ENCODE results near the gene SMTNL2.
A peak's percentile ranks its signal among the peaks of the same experiment; 100 is the strongest.
"Not testable (repeated sequence)": the region's sequence is repeated elsewhere in the genome, so short reads cannot be mapped to it uniquely, and the experiment has no call there.

Gene SMTNL2

DNA sequence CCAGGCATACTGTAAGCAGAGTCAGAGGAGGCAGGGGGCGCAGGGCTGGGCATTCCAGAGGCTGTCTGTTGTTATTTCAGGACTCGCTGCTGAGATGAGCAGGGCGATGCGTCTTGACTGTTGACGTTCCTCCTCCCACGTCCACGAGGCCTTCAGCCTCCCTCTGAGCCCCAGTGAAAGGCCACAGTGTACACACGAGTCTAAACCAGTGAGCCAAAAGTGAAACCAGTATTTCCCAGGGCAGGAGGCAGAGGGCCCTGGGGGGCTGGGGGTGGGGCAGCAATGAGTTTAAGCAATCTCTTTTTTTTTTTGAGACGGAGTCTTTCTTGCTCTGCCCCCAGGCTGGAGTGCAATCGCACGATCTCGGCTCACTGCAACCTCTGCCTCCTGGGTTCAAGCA is 21.5 kb downstream of the SMTNL2 start:
- DNase-seq: peak in 1 of 2 experiments; percentile 0

- no peak for DNase-seq
These were observed 23.0 kb downstream of the SMTNL2 start for GRCh38 chr17:4607261-4607741.

- DNase-seq: peak; percentile 31 to 52
These were observed 23.5 kb downstream of the SMTNL2 start for GRCh38 chr17:4607773-4608187.

GRCh38 chr17:4609761-4610160 is 25.4 kb downstream of the SMTNL2 start:
- no peak for DNase-seq

DNA sequence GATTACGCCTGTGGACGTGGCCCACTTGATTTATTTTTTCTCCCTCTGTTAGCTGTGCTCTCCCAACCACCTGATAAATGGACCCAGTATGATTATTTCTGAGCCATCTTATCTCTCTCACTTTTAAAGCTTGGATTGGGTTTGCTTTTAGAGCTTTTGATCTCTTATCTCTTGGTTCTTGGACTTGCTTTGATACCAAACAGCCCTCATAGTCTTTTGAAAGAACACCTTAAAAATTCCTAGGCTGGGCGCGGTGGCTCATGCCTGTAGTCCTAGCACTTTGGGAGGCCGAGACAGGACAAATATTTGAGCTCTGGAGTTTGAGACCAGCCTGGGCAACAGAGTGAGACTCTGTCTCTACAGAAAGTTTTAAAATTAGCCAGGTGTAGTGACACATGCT is 25.8 kb downstream of the SMTNL2 start:
- no peak for DNase-seq

GRCh38 chr17:4610656-4611055 is 26.3 kb downstream of the SMTNL2 start:
- no peak for DNase-seq

GRCh38 chr17:4616476-4616875 is 32.1 kb downstream of the SMTNL2 start:
- DNase-seq: no peak

DNA sequence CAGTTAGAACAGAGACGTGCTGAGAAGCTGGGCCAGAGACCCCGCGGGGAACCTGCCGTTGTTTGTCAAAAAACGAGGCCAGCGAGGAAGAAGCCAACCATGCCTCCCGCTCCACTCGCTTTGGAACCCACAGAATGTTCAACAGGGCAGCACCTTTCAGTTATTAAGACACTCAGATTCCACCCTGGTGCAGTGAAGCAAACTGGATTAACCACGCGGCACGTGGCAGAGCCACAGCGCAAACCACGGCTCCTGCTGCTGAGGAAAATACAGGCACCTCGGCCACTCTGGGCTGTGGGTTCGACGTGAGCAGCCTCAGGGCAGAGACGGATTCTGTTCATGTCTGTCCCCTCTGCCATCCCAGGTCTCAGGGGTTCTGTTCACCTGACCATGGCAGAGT is 32.8 kb downstream of the SMTNL2 start:
- no peak for DNase-seq

DNA sequence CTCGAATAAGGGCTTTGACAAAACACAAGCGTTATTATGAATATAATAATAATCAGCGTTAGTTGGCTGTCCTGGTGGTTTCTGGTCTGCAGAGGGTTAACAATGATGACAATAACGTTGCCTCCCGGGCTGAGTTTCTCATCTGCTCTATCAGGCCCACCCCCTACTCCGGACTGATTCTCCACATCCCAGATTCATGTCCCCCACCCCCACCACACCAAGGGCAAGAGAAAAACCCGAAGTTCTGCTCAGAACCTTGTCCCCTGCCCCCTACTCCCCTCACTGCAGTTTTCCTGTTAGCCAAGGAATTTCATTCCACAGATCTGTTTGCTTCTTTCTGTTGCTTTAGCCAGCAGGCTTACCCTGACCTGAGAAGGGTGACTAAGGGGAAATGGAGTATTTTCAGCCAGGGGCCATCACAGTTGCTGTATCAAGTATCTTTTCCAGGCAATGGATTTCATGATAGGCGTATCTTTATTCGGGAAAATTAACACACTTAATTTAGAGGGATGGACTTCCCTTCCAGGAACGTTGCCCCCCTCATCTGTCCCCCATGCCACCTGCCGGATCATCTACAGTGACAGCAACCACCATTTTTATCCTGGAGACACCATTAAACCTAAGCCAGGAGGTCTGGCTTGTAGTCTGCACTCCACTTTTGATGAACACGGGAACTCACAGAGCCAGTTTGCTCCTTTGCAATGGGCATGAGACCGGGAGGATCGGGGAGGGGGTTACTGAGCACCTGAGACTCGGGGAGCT is 33.4 kb downstream of the SMTNL2 start:
- no peak for DNase-seq

- DNase-seq: no peak
These were observed 36.3 kb downstream of the SMTNL2 start for GRCh38 chr17:4620531-4621101.

- DNase-seq: no peak
These were observed 38.0 kb downstream of the SMTNL2 start for GRCh38 chr17:4622375-4622774.

DNA sequence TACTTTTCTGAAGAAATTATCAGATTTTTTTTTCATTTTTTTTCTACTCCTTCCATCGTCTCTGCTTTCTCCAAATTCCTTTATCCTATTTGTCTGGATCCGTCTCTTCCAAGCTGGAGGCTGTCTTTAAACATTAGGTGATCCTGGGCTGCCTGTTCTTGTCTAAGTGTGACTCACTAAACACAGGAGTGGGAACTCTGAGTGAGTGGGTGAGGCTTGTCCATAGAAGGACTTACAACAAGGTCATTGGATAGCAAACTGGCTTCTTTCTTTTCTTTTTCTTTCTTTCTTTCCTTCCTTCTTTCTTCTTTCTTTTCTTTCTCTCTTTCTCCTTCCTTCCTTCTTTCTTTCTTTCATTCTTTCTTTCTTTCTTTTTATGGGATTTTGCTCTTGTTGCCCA is 38.9 kb downstream of the SMTNL2 start:
- no peak for DNase-seq

DNA sequence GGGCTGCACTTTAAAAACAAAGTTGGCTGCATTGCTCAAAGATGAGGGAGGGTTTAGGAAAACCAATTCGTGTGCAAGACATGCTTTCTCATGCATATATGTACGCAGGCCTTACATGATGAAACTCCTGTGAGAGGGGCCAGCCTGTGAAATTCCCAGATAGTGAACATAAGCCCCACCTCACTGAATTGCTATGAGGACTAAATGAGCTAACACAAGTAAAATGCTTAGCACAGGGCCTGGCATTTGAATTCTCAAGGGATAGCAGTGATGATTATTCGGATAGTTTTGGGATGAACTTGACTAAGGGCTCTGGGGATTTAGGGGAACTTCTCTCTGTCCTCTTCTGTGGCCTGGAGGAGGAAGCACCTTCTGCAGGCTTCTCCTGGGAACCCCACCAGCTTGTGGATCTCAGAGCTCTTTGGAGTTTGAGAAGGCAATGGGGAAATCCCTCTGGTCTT is 40.2 kb downstream of the SMTNL2 start:
- DNase-seq: not testable (repeated sequence)

DNA sequence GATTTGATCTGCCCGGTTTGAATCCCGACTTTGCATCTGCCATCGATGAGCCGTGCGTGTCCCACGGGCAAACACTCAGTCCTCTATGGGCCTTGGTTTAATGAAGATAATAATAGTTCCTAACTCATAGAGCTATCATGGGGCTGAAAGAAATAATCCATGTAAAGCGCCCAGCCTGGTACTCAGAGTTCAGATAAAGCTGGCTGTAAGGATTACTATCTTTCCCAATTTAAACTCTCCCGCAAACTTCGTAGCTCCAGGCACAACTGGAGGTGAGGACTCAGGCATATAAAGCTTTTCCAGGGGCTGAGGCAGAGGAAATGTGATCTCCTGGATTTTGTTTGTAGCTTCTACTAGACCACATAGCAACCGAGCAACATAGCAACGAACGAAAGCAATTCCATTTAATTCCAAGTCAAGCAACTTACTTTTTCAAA is 40.9 kb downstream of the SMTNL2 start:
- no peak for DNase-seq

DNA sequence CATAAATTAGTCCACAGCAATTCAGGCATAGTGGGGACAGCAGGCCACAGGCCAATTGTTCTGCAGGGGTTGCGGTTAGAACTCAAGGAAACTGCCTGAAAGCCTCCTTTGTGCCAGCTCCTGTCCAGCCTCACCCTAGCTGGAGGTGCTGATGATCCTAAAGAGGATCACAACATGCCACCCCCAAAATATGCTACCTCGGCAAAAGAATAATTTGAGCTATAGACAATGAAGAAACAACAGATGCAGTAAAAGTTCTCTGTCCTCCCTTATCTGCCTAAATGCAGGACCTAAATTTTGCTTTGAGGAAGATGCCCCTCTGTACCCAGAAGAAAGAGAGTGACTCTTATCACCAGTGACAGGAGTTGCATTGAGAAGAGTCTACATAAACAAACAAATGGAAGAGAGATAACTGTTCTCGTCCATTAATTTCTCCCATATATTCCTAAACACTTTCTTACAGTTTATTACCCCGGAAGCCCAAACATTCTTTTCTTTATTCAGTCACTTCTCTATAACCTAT is 42.5 kb downstream of the SMTNL2 start:
- DNase-seq: no peak

DNA sequence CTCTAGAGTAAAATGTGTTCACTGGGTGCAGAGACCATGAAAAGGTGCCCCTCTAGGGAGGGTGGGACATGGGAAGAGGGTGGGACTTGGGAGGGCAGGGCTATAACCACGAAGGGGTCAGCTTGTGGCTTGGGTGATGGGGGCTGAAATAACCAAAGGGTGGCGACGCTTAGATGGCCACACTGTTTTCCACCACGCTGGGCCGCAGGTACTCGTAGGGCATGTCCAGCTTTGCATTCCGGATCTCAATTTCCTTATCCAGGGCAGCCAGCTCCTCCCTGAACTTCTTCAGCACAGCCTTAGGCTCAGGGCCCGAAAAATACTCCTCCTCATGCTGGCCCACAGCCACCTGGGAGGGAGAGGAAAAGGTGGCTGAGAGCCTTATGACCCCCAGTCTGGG is 47.1 kb downstream of the SMTNL2 start:
- DNase-seq: no peak

DNA sequence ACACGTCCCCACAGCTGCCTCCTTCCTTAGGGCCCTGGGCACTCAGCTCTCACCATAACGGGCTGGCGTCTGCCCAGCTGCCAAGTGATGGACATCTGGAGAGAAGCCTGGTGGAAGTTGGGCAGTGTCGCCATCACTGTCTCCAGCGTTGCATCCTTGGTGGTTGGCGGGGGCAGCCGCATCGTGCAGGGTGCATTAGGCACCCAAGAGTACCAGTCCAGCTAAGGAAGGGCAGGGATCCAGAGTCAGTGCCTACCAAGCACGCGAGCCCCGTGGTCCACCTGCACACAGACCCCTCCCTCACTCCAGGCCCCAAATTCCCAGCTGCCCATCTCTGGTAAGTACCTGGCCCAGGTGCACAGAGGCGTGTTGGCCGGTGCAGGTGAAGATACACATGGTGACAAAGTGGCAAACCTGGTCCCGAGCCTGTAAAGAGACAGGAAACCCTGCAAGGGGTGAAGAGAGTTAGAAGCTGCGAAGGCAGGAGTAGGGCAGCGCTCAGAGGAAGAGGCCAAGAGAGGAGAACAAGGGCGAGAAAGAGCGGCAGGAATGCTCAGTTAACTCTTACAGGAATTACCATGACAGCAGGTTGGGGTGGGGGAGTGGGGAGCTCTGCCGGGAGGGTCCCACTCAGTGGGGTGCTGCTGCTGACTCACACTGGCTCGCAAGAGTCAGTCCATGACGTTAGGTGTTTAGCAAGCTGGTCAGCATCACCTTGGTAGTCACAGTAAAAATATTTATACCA is 47.7 kb downstream of the SMTNL2 start:
- no peak for DNase-seq

GRCh38 chr17:4632581-4632920 is 48.2 kb downstream of the SMTNL2 start:
- DNase-seq: no peak

DNA sequence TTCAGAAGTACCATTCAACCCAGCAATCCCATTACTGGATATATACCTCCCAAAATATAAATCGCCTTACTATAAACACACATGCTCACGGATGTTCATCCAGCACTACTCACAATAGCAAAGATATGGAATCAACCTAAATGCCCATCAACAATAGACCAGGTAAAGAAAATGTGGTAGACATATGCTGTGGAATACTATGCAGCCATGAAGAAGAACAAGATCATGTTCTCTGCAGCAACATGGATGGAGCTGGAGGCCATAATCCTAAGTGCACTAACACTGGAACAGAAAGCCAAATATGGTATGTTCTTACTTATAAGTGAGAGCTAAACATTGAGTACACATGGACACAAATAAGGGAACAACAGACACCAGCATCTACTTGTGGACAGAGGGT is 49.3 kb downstream of the SMTNL2 start:
- DNase-seq: no peak

GRCh38 chr17:4634976-4635375 is 50.6 kb downstream of the SMTNL2 start:
- no peak for DNase-seq

GRCh38 chr17:4635823-4636375 is 51.6 kb downstream of the SMTNL2 start:
- DNase-seq: peak; percentile 60 to 74

GRCh38 chr17:4636474-4637100 is 52.3 kb downstream of the SMTNL2 start:
- DNase-seq: no peak

GRCh38 chr17:4638766-4639165 is 54.4 kb downstream of the SMTNL2 start:
- DNase-seq: not testable (repeated sequence)
